OCI-LY1 (cell line): ENCODE results near the gene NAA16.
A peak's percentile ranks its signal among the peaks of the same experiment; 100 is the strongest.

Experiments
- H2AFZ ChIP-seq: fragments of 200-600 bp; sonication (generic), shearing (Covaris generic); 2 replicates; pipeline ENCODE4 v1.6.0; 2014; ENCODE audit warnings: antibody characterized with exemption, mild to moderate bottlenecking, low read length
- H3F3A ChIP-seq: fragments of 200-600 bp; sonication (generic), shearing (Covaris generic); 2 replicates; pipeline ENCODE4 v1.6.0; 2014; ENCODE audit warnings: mild to moderate bottlenecking, antibody characterized with exemption, low read length, moderate library complexity; ENCODE audit not compliant: insufficient read depth
- H3K27ac ChIP-seq: fragments of 200-600 bp; sonication (generic); 2 replicates; pipeline ENCODE4 v1.5.1; 2014; ENCODE audit warnings: low read length, mixed run types, mild to moderate bottlenecking, low read depth; ENCODE audit not compliant: poor library complexity, severe bottlenecking
- H3K27me3 ChIP-seq: fragments of 200-600 bp; sonication (generic); 2 replicates; pipeline ENCODE4 v1.6.0; 2014; ENCODE audit warnings: antibody characterized with exemption, mild to moderate bottlenecking, low read length, moderate library complexity; ENCODE audit not compliant: insufficient read depth
- H3K36me3 ChIP-seq: fragments of 200-600 bp; sonication (generic); 2 replicates; pipeline ENCODE4 v1.6.1; 2014; ENCODE audit warnings: mild to moderate bottlenecking, antibody characterized with exemption, low read length, moderate library complexity, mixed read lengths; ENCODE audit not compliant: insufficient read depth
- H3K4me1 ChIP-seq: fragments of 200-600 bp; sonication (generic); 2 replicates; pipeline ENCODE4 v1.5.1; 2014; ENCODE audit warnings: mild to moderate bottlenecking, low read length, moderate library complexity; ENCODE audit not compliant: insufficient read depth, severe bottlenecking
- H3K4me2 ChIP-seq: fragments of 200-600 bp; sonication (generic), shearing (Covaris generic); 2 replicates; pipeline ENCODE4 v1.6.1; 2014; ENCODE audit warnings: low read length
- H3K4me3 ChIP-seq: fragments of 200-600 bp; sonication (generic); 2 replicates; pipeline ENCODE4 v1.5.1; 2014; ENCODE audit warnings: low read length, low read depth, mild to moderate bottlenecking, mixed read lengths; ENCODE audit not compliant: poor library complexity, severe bottlenecking
- H3K79me2 ChIP-seq: fragments of 200-600 bp; shearing (Covaris generic); 2 replicates; pipeline ENCODE4 v1.6.1; 2016; ENCODE audit warnings: mixed run types, low read length, mixed read lengths; ENCODE audit not compliant: insufficient read depth
- H3K9ac ChIP-seq: fragments of 200-600 bp; sonication (generic), shearing (Covaris generic); 2 replicates; pipeline ENCODE4 v1.6.1; 2014; ENCODE audit warnings: mild to moderate bottlenecking, low read length, mixed read lengths
- H3K9me2 ChIP-seq: fragments of 200-600 bp; sonication (generic), shearing (Covaris generic); 2 replicates; pipeline ENCODE4 v1.6.1; 2014; ENCODE audit warnings: low read depth, mild to moderate bottlenecking, low read length, mixed read lengths
- H3K9me3 ChIP-seq: fragments of 200-600 bp; shearing (Covaris generic); 2 replicates; pipeline ENCODE4 v1.6.1; 2014; ENCODE audit warnings: low read length, mixed read lengths
- H4K20me1 ChIP-seq: fragments of 200-600 bp; sonication (generic), shearing (Covaris generic); 2 replicates; pipeline ENCODE4 v1.6.0; 2016; ENCODE audit warnings: mild to moderate bottlenecking, low read length; ENCODE audit not compliant: insufficient read depth
- EZH2 ChIP-seq: fragments of 200-600 bp; sonication (generic), shearing (Covaris generic); IDR thresholded peaks from 2 replicates; pipeline ENCODE4 v1.8.0; 2017; ENCODE audit warnings: borderline replicate concordance, mixed run types, mild to moderate bottlenecking, antibody characterized with exemption, low read length, moderate library complexity, mixed read lengths
- TF ChIP-seq, protein P1 (sequence below): fragments of 200-600 bp; sonication (generic), shearing (Covaris generic); IDR thresholded peaks from 2 replicates; pipeline ENCODE4 v1.5.1; 2017; ENCODE audit warnings: mild to moderate bottlenecking, antibody characterized with exemption, low read length, moderate library complexity, mixed read lengths

The NAA16 gene

DNA sequence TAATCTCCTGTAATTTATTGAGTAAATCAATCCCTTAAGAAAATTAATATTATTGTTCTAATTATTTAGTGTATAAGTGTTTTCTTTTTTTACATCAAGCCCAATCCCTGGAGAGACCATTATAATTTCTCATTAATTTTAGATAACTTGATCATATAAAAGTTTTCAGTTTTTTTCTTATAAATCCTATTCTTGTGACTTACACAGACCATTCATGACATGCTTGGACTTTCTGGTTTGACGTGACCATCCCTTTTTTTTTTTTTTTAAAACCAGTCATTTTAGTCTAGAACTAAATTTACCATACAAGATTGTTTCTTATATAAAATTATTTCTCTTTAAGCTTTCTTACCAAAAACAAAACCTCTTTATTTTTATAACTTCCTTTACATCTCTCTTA lies 42.3 kb upstream of the NAA16 start:
- Histone ChIP-seq H3F3A (no peaks in the 10 kb centered on the region), H3K79me2 (no peaks in the 10 kb centered on the region), H3K27ac (no peak overlapping the region), H3K36me3 (no peaks in the 10 kb centered on the region), H3K4me1 (peaks cover 13% of the 10 kb centered on the region), H3K9me3 (peaks cover 13% of the 10 kb centered on the region; the same call in 1 of the 2 replicates), H3K4me2 (no peak overlapping the region), H4K20me1 (no peaks in the 10 kb centered on the region), H2AFZ (no peak overlapping the region), H3K4me3 (no peak overlapping the region), H3K9ac (no peak overlapping the region), H3K9me2 (no peaks in the 10 kb centered on the region), H3K27me3 (no peaks in the 10 kb centered on the region)
- TF ChIP-seq EZH2 = no peak
- TF ChIP-seq, protein P1, sequence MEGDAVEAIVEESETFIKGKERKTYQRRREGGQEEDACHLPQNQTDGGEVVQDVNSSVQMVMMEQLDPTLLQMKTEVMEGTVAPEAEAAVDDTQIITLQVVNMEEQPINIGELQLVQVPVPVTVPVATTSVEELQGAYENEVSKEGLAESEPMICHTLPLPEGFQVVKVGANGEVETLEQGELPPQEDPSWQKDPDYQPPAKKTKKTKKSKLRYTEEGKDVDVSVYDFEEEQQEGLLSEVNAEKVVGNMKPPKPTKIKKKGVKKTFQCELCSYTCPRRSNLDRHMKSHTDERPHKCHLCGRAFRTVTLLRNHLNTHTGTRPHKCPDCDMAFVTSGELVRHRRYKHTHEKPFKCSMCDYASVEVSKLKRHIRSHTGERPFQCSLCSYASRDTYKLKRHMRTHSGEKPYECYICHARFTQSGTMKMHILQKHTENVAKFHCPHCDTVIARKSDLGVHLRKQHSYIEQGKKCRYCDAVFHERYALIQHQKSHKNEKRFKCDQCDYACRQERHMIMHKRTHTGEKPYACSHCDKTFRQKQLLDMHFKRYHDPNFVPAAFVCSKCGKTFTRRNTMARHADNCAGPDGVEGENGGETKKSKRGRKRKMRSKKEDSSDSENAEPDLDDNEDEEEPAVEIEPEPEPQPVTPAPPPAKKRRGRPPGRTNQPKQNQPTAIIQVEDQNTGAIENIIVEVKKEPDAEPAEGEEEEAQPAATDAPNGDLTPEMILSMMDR = no peak

DNA sequence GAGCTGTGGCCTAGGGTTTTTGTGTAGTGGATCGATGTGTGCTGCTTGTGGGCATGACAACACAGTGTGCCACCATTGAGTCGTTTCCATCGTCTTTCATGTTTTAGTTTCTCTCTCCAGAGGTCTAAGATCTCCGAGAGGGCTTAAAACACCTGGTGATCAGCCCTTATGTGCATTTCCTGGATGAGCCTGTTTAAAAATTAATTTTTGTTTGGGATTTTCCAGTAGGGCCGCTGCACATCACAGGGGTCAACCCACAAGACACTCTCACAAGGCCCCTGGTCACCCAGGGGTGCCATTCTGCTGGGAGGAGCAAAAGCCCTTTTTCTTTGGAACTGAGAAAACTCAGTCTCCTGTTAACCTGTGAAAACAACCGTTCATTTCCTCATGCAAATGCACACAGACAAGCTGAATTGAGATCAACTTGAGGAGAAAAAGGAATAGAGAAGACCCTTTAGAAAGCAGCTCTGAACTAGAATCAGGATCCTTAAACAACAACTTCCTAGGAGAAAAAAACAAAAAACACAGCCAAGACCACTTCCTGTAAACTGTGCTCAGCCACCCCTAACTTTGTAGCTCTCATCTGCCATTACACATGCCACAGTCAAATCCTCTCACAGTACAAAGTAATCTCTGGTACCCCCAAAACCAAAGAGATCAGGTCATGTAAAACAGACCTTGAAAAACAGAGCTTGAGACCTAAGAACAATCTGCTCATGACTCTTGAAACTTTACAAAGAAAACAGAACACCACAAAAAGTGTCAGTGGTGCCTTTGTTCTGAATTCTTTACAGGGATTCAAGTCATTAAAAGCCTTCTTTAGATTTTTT lies 39.4 kb upstream of the NAA16 start:
- Histone ChIP-seq H3K36me3 (no peaks in the 10 kb centered on the region), H3K27ac (no peak overlapping the region), H3K4me3 (no peak overlapping the region), H3K9me2 (no peaks in the 10 kb centered on the region), H4K20me1 (no peaks in the 10 kb centered on the region), H3K9me3 (peaks cover 13% of the 10 kb centered on the region; the same call in 1 of the 2 replicates), H2AFZ (0 out of 2 replicates have a peak overlapping the region, but pooled peaks have one; percentile 46), H3K4me2 (no peak overlapping the region), H3K79me2 (no peaks in the 10 kb centered on the region), H3K4me1 (peaks cover 8% of the 10 kb centered on the region), H3F3A (no peaks in the 10 kb centered on the region), H3K27me3 (no peaks in the 10 kb centered on the region), H3K9ac (no peak overlapping the region)
- no peak for TF ChIP-seq EZH2
- TF ChIP-seq, protein P1 = no peak

DNA sequence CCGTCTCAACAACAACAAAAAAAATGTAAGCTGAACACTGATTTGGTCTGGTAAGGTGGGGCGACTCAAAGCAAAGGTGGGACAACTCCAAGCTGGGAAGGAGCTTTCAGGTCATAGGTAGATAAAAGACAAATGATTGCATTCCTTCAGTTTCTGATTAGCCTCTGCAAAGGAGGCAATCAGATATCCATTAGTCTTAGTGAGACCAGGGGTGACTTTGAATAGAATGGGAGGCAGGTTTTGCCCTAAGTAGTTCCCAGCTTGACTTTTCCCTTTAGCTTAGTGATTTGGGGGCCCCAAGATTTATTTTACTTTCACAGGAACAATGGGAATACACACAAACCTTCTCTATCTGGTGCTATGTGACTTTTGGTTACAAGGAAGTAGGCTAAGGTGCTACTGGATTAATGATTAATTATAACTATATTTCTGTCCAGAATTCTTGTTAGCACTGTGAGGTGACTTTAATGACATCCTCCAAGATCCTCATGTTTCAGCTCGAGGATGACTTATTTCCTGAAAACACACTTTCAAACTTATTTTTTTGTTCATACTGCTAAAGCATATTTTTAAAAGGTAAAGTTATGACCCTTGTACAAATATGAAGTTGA lies 37.1 kb upstream of the NAA16 start:
- Histone ChIP-seq H3F3A (no peaks in the 10 kb centered on the region), H3K9me2 (no peaks in the 10 kb centered on the region), H3K27ac (no peak overlapping the region), H3K9ac (no peak overlapping the region), H4K20me1 (no peaks in the 10 kb centered on the region), H3K9me3 (peaks cover 3% of the 10 kb centered on the region; the same call in 1 of the 2 replicates), H3K4me3 (no peak overlapping the region), H3K4me1 (peaks cover 8% of the 10 kb centered on the region), H2AFZ (no peak overlapping the region), H3K27me3 (no peaks in the 10 kb centered on the region), H3K4me2 (no peak overlapping the region), H3K79me2 (no peaks in the 10 kb centered on the region), H3K36me3 (no peaks in the 10 kb centered on the region)
- TF ChIP-seq, protein P1 = no peak
- TF ChIP-seq EZH2 = no peak
